Gastroesophageal sphincter (tissue), 3 donors: ENCODE results near the gene IFI27L2.

Experiments used
- EP300 ChIP-seq: sonication (generic); formaldehyde crosslinking; IDR thresholded peaks from one replicate; pipeline ENCODE4 v1.6.1; 2017; ENCODE audit warnings: antibody characterized with exemption, mild to moderate bottlenecking
- POLR2A ChIP-seq, 2 donors: fragments of 450-650 bp; IDR thresholded peaks; one replicate each; pipeline ENCODE4 v1.6.1; 2017; ENCODE audit warnings: antibody characterized with exemption in 2 of 2, mild to moderate bottlenecking in 2 of 2, moderate library complexity in 1 of 2
- POLR2AphosphoS5 ChIP-seq: sonication (generic); formaldehyde crosslinking; IDR thresholded peaks from one replicate; pipeline ENCODE4 v1.6.1; 2017; ENCODE audit warnings: antibody characterized with exemption
- TF ChIP-seq, protein P1 (sequence below), 4 experiments: fragments of 200-600 bp in 2 of 4; fragments of 450-650 bp in 2 of 4; sonication (generic) in 1 of 4; IDR thresholded peaks; one replicate each; pipeline ENCODE4 v1.5.1; 2017 to 2019; ENCODE audit warnings: antibody characterized with exemption in 4 of 4, mild to moderate bottlenecking in 2 of 4, moderate library complexity in 2 of 4

DNA sequence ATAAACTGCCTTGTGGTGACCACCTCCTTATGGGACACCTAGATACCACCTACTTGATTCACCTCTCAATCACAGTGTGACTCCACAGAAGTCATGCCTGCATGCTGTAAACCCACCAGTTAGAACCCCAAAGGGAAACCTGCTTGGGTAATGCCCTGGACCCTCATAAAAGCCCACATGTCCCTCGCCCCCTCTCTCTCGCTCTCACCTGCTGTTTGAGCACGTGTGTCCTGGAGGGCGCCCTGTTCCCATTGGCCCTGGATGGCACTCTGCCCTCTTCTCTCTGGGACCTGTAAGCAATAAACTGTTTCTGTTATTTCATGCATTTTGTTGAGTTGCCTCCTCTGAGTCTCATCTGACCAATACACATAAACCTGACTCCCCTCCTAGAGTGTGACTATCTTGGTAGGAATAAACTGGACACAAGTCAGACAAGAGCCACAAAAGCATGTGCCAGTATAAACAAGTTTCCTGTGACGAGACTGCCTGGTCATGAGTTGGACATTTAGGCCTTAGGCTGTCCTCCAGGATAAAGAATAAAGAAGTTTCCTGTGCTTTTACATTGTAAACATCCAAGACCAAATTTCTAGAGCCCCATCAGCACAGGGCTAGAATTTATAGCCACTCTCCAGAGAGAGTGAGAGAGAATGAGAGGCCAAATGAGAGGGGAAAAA, 8.6 kb downstream of the IFI27L2 start:
- TF ChIP-seq, protein P1, sequence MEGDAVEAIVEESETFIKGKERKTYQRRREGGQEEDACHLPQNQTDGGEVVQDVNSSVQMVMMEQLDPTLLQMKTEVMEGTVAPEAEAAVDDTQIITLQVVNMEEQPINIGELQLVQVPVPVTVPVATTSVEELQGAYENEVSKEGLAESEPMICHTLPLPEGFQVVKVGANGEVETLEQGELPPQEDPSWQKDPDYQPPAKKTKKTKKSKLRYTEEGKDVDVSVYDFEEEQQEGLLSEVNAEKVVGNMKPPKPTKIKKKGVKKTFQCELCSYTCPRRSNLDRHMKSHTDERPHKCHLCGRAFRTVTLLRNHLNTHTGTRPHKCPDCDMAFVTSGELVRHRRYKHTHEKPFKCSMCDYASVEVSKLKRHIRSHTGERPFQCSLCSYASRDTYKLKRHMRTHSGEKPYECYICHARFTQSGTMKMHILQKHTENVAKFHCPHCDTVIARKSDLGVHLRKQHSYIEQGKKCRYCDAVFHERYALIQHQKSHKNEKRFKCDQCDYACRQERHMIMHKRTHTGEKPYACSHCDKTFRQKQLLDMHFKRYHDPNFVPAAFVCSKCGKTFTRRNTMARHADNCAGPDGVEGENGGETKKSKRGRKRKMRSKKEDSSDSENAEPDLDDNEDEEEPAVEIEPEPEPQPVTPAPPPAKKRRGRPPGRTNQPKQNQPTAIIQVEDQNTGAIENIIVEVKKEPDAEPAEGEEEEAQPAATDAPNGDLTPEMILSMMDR (IDR thresholded peaks at IDR 0.05), result no peak
- no peak for TF ChIP-seq POLR2A (IDR thresholded peaks at IDR 0.05)
- TF ChIP-seq POLR2AphosphoS5, result no peak
- TF ChIP-seq EP300, result no peak
